Gastroesophageal sphincter (tissue), 4 donors: Measurements from ENCODE around the gene GJC3. TPM values are rescaled to one million over a fixed set of nuclear protein-coding genes. Genes with fewer than 3 reads are reported as not detected.
"Not testable (repeated sequence)": the region's sequence is repeated elsewhere in the genome, so short reads cannot be mapped to it uniquely, and the experiment has no call there.

Experiments
- ATAC-seq: fragments of 150-250 bp; one replicate; pipeline ENCODE4 v1.9.1; 2016; ENCODE audit warnings: mild to moderate bottlenecking, moderate library complexity
- H3K27ac ChIP-seq, 4 donors: fragments of 200-600 bp; sonication (generic) in 3 of 4; 1 replicate in 3 of 4; 2 replicates in 1 of 4; pipeline ENCODE4 v1.5.1; 2016 to 2019
- H3K27me3 ChIP-seq: fragments of 200-600 bp; sonication (generic); one replicate; pipeline ENCODE4 v1.5.1; 2019
- H3K36me3 ChIP-seq, 2 donors: fragments of 200-600 bp; sonication (generic); one replicate each; pipeline ENCODE4 v1.5.1; 2019; ENCODE audit warnings: control low read depth in 1 of 2
- H3K4me1 ChIP-seq, 3 donors: fragments of 200-600 bp; sonication (generic); 1 replicate in 2 of 3; 2 replicates in 1 of 3; pipeline ENCODE4 v1.5.1; 2016 to 2019; ENCODE audit warnings: control low read depth in 2 of 3
- H3K4me3 ChIP-seq, 2 donors: fragments of 200-600 bp; sonication (generic); one replicate each; pipeline ENCODE4 v1.5.1; 2019; ENCODE audit warnings: mild to moderate bottlenecking in 1 of 2, moderate library complexity in 1 of 2
- H3K9me3 ChIP-seq, 3 donors: fragments of 200-600 bp; sonication (generic); one replicate each; pipeline ENCODE4 v1.5.1; 2017 to 2019; ENCODE audit warnings: control low read depth in 2 of 3
- EP300 ChIP-seq: sonication (generic); formaldehyde crosslinking; IDR thresholded peaks from one replicate; pipeline ENCODE4 v1.6.1; 2017; ENCODE audit warnings: antibody characterized with exemption, mild to moderate bottlenecking
- POLR2A ChIP-seq, 2 donors: fragments of 450-650 bp; IDR thresholded peaks; one replicate each; pipeline ENCODE4 v1.6.1; 2017; ENCODE audit warnings: antibody characterized with exemption in 2 of 2, mild to moderate bottlenecking in 2 of 2, moderate library complexity in 1 of 2
- POLR2AphosphoS5 ChIP-seq: sonication (generic); formaldehyde crosslinking; IDR thresholded peaks from one replicate; pipeline ENCODE4 v1.6.1; 2017; ENCODE audit warnings: antibody characterized with exemption
- WGBS, 2 donors: methylation state at CpG; one replicate each; pipeline ENCODE4 v1.1.5; 2018; ENCODE audit warnings: low coverage in 1 of 2; 5-methylcytosine and 5-hydroxymethylcytosine counted together
- total RNA-seq, 4 donors: library from RNA; depleted of rRNA; stranded (reverse); fragments of >200 nt; gene quantifications; one replicate each; pipeline ENCODE4 v1.1.0, GENCODE V29; 2016
- TF ChIP-seq, protein P1 (sequence below), 4 experiments: fragments of 200-600 bp in 2 of 4; fragments of 450-650 bp in 2 of 4; sonication (generic) in 1 of 4; IDR thresholded peaks; one replicate each; pipeline ENCODE4 v1.5.1; 2017 to 2019; ENCODE audit warnings: antibody characterized with exemption in 4 of 4, mild to moderate bottlenecking in 2 of 4, moderate library complexity in 2 of 4

Gene GJC3, protein sequence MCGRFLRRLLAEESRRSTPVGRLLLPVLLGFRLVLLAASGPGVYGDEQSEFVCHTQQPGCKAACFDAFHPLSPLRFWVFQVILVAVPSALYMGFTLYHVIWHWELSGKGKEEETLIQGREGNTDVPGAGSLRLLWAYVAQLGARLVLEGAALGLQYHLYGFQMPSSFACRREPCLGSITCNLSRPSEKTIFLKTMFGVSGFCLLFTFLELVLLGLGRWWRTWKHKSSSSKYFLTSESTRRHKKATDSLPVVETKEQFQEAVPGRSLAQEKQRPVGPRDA
- total RNA-seq = under 1 TPM in 1 of 4 donors, not detected in 3; 0.62 TPM

- H3K9me3 ChIP-seq = no peaks in the 10 kb centered on the region
- peak; percentile 86 for ATAC-seq
- H3K4me1 ChIP-seq = peaks cover 0 to 15% (median 0%) of the 10 kb centered on the region in 3 donors
- H3K4me3 ChIP-seq = peak within 1 kb of the TSS in 1 of 2 donors; percentile 32
- peaks cover 20% of the 10 kb centered on the region for H3K27me3 ChIP-seq
- TF ChIP-seq, protein P1, sequence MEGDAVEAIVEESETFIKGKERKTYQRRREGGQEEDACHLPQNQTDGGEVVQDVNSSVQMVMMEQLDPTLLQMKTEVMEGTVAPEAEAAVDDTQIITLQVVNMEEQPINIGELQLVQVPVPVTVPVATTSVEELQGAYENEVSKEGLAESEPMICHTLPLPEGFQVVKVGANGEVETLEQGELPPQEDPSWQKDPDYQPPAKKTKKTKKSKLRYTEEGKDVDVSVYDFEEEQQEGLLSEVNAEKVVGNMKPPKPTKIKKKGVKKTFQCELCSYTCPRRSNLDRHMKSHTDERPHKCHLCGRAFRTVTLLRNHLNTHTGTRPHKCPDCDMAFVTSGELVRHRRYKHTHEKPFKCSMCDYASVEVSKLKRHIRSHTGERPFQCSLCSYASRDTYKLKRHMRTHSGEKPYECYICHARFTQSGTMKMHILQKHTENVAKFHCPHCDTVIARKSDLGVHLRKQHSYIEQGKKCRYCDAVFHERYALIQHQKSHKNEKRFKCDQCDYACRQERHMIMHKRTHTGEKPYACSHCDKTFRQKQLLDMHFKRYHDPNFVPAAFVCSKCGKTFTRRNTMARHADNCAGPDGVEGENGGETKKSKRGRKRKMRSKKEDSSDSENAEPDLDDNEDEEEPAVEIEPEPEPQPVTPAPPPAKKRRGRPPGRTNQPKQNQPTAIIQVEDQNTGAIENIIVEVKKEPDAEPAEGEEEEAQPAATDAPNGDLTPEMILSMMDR (IDR thresholded peaks at IDR 0.05) = peak in 2 of 4 experiments; percentile 30 to 41
- TF ChIP-seq POLR2A (IDR thresholded peaks at IDR 0.05) = no peak
- no peaks in the 10 kb centered on the region for H3K36me3 ChIP-seq
- WGBS, 2 donors = 59% methylated on average over 6 of the region's 22 CpGs; no CpG with 5 or more reads in 1 of the 2 donors
- peak within 1 kb of the TSS in 2 of 4 donors; percentile 18 to 57 for H3K27ac ChIP-seq
These were observed at the start of gene GJC3 for GRCh38 chr7:99928994-99929729. Gene GJC3, minus strand, starts transcription at chr7:99929620. Its CDS starts 0 bp downstream, at chr7:99929620.

DNA sequence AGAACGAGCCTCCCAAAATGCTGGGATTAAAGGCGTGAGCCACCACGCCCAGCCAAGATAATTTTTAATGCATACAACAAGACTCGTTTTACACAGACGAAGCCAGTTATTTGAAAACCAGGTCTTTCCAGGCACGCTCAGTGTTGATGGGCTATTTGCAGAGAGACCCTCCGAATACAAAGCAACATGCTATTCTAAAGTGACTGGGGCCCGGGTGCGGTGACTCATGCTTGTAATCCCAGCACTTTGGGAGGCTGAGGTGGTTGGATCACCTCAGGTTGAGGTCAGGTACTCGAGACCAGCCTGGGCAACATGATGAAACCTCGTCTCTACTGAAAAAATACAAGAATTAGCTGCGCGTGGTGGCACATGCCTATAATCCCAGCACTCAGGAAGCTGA, 47.2 kb upstream of the GJC3 start:
- no peaks in the 10 kb centered on the region for H3K36me3 ChIP-seq
- ATAC-seq = no peak
- no peak overlapping the region for H3K4me3 ChIP-seq
- WGBS, 2 donors = 87% methylated on average over 11 of the region's 13 CpGs; no CpG with 5 or more reads in 1 of the 2 donors
- H3K27ac ChIP-seq = no peak overlapping the region
- peaks cover 0 to 4% (median 0%) of the 10 kb centered on the region in 3 donors for H3K4me1 ChIP-seq
- no peaks in the 10 kb centered on the region for H3K9me3 ChIP-seq
- H3K27me3 ChIP-seq = peaks cover 31% of the 10 kb centered on the region
- no peak for TF ChIP-seq POLR2A (IDR thresholded peaks at IDR 0.05)
- TF ChIP-seq, protein P1 (IDR thresholded peaks at IDR 0.05) = no peak
- no peak for TF ChIP-seq POLR2AphosphoS5
- TF ChIP-seq EP300 = no peak

- no peak for ATAC-seq
- Histone ChIP-seq H3K27ac (no peak within 1 kb of the TSS), H3K9me3 (no peaks in the 10 kb centered on the region), H3K4me3 (no peak within 1 kb of the TSS), H3K27me3 (peaks cover 35% of the 10 kb centered on the region), H3K36me3 (no peaks in the 10 kb centered on the region), H3K4me1 (peaks cover 0 to 4% (median 0%) of the 10 kb centered on the region in 3 donors)
- WGBS, 2 donors = 43 to 57% methylated on average over 2 to 3 of the region's 5 CpGs
- TF ChIP-seq, protein P1 (IDR thresholded peaks at IDR 0.05) = no peak
- TF ChIP-seq POLR2A (IDR thresholded peaks at IDR 0.05) (no peak), EP300 (no peak), POLR2AphosphoS5 (no peak)
These were observed 46.5 kb upstream of the GJC3 start, which contains the start of gene AZGP1 for GRCh38 chr7:99975782-99976521. Gene AZGP1, minus strand, starts transcription at chr7:99976031. Its CDS starts 11 bp downstream, at chr7:99976020.

DNA sequence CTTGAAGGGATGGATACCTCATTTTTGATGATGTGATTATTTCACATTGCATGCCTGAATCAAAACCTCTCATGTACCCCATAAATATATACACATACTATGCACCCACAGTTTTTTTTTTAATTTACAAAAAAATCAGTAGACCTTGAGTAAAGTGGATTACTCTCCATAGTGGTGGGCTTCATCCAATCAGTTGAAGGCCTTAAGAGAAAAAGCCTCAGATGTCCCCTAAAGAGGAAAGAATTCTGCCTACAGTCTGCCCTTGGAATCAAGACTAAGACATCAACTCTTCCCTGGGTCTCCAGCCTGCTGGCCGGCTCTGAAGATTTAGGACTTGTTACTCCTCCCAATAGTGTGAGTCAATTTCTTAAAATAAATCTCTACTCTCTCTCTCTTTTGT, 45.3 kb upstream of the GJC3 start:
- Histone ChIP-seq H3K9me3 (no peaks in the 10 kb centered on the region), H3K4me3 (no peak overlapping the region), H3K4me1 (peaks cover 0 to under 1% (median 0%) of the 10 kb centered on the region in 3 donors), H3K27ac (no peak overlapping the region), H3K36me3 (no peaks in the 10 kb centered on the region), H3K27me3 (peaks cover 35% of the 10 kb centered on the region)
- no peak for ATAC-seq
- 22 to 23% methylated on average over 1 of the region's 1 CpG for WGBS, 2 donors
- TF ChIP-seq EP300 = no peak
- no peak for TF ChIP-seq POLR2A (IDR thresholded peaks at IDR 0.05)
- no peak for TF ChIP-seq POLR2AphosphoS5
- TF ChIP-seq, protein P1 (IDR thresholded peaks at IDR 0.05) = no peak

GRCh38 chr7:99973817-99974216, 44.4 kb upstream of the GJC3 start:
- not testable (repeated sequence) for H3K36me3 ChIP-seq, H3K4me1 ChIP-seq, H3K9me3 ChIP-seq, H3K4me3 ChIP-seq, H3K27ac ChIP-seq, ATAC-seq
- 66 to 69% methylated on average over 5 to 6 of the region's 7 CpGs for WGBS, 2 donors
- H3K27me3 ChIP-seq = peaks cover 40% of the 10 kb centered on the region
